MCF 10A (cell line): ENCODE measurements around the gene CSMD2. TPM values are rescaled to one million over a fixed set of nuclear protein-coding genes. Genes with fewer than 3 reads are reported as not detected.

Source experiments
- BruUV-seq: library from RNA; stranded (reverse); fragments of 400-500 nt; replicated peaks from 2 replicates; lab custom pipeline; 2021; lab: Mats Ljungman, UMichigan
- CTCF ChIA-PET: fragments of 300-600 bp; sonication (Branson Sonifier 250); formaldehyde crosslinking; extraction: SDS; loops from one replicate; lab custom pipeline; 2021; ENCODE audit warnings: antibody characterized with exemption, inconsistent platforms; lab: Yijun Ruan, JAX
- POLR2A ChIA-PET: fragments of 300-600, 350-650 bp; sonication (Branson Sonifier 250); formaldehyde crosslinking; extraction: SDS; loops from one replicate; lab custom pipeline; 2020; ENCODE audit warnings: antibody characterized with exemption, inconsistent platforms; lab: Yijun Ruan, JAX
- DNase-seq: peaks from one replicate; pipeline ENCODE4 v3.0.0-alpha.2; 2018; ENCODE audit not compliant: unreplicated experiment
- H3K27ac Mint-ChIP-seq: one replicate; pipeline ENCODE4 v1.8.0; 2022; ENCODE audit warnings: mild to moderate bottlenecking, low read depth, mixed read lengths; ENCODE audit not compliant: unreplicated experiment
- H3K27me3 Mint-ChIP-seq: one replicate; pipeline ENCODE4 v1.8.0; 2022; ENCODE audit warnings: mixed read lengths; ENCODE audit not compliant: insufficient read depth, unreplicated experiment
- H3K36me3 Mint-ChIP-seq: one replicate; pipeline ENCODE4 v1.8.0; 2022; ENCODE audit warnings: mild to moderate bottlenecking, moderate library complexity, mixed read lengths; ENCODE audit not compliant: insufficient read depth, unreplicated experiment
- H3K4me1 Mint-ChIP-seq: one replicate; pipeline ENCODE4 v1.8.0; 2022; ENCODE audit warnings: mixed read lengths; ENCODE audit not compliant: insufficient read depth, unreplicated experiment
- H3K4me3 Mint-ChIP-seq: one replicate; pipeline ENCODE4 v1.8.0; 2022; ENCODE audit warnings: mild to moderate bottlenecking, moderate library complexity, mixed read lengths; ENCODE audit not compliant: unreplicated experiment
- H3K9me3 Mint-ChIP-seq: one replicate; pipeline ENCODE4 v1.8.0; 2022; ENCODE audit warnings: mixed read lengths; ENCODE audit not compliant: unreplicated experiment
- intact Hi-C: fragments of 100-400 bp; cut with micrococcal nuclease; formaldehyde crosslinking; loops from 2 replicates; pipeline ENCODE4 v1.14.1; 2022
- total RNA-seq: library from RNA; stranded (reverse); gene quantifications from 2 replicates; pipeline ENCODE4 v1.2.3, GENCODE V29; 2022
- TF ChIP-seq, protein P1 (sequence below): fragments of 200-600 bp; IDR thresholded peaks from one replicate; pipeline ENCODE4 v1.8.0; 2022; ENCODE audit warnings: antibody characterized with exemption, mild to moderate bottlenecking; ENCODE audit not compliant: unreplicated experiment

Gene CSMD2
- total RNA-seq, 1 experiment from 2014 or later = not detected

DNA sequence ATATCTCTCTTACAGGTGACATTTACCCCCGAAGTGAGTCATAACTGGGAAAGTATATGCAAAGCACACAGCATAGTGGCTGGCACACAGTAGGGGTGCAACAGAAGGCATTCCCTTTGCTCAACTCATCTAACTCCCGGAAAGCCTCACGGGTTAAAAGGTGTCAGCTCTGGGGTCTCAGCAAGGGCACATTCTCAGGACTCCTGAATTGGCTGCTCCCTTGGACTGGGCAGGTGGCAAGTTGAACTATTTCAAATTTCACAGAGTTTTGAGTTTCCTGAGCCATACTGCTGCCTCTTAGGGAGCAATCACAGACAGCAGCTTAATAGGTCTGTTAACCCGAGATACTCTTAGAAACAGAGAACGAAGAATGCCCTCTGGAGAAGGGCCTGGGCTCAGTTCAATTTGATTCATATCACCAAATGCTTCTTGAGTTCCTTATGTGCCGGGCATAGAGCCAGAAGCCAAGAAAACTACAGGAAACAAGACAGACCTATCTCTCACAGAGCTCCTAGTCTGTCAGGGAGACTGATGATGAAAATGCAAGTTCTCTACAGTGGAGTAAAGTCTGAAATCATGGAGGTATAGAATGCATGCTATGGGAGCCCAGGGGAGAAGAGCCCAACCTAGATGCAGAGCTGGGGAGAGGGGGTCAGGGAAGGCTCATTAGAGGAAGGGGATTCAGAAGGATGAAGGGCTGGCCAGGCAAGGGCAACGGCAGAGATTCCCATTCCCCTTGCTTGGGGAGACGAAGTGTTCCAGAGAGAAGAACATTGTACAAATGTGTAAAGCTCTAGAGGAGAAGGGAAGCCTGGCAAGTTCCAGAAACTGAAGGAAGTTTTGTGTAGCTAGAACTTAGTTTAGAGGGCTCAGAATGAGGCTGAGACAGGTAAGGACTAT is 445.0 kb downstream of the CSMD2 start:
- no peaks in the 10 kb centered on the region for H3K4me1 Mint-ChIP-seq
- ChIA-PET CTCF (no interaction called here), POLR2A (no interaction called here)
- intact Hi-C loops = no loop called here
- H3K9me3 Mint-ChIP-seq = peaks cover 14% of the 10 kb centered on the region
- no peaks in the 10 kb centered on the region for H3K27me3 Mint-ChIP-seq
- no peak for DNase-seq
- H3K4me3 Mint-ChIP-seq = no peak overlapping the region
- no peaks in the 10 kb centered on the region for H3K36me3 Mint-ChIP-seq
- TF ChIP-seq, protein P1, sequence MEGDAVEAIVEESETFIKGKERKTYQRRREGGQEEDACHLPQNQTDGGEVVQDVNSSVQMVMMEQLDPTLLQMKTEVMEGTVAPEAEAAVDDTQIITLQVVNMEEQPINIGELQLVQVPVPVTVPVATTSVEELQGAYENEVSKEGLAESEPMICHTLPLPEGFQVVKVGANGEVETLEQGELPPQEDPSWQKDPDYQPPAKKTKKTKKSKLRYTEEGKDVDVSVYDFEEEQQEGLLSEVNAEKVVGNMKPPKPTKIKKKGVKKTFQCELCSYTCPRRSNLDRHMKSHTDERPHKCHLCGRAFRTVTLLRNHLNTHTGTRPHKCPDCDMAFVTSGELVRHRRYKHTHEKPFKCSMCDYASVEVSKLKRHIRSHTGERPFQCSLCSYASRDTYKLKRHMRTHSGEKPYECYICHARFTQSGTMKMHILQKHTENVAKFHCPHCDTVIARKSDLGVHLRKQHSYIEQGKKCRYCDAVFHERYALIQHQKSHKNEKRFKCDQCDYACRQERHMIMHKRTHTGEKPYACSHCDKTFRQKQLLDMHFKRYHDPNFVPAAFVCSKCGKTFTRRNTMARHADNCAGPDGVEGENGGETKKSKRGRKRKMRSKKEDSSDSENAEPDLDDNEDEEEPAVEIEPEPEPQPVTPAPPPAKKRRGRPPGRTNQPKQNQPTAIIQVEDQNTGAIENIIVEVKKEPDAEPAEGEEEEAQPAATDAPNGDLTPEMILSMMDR = no peak
- H3K27ac Mint-ChIP-seq = no peak overlapping the region
- no TSS peak for BruUV-seq

DNA sequence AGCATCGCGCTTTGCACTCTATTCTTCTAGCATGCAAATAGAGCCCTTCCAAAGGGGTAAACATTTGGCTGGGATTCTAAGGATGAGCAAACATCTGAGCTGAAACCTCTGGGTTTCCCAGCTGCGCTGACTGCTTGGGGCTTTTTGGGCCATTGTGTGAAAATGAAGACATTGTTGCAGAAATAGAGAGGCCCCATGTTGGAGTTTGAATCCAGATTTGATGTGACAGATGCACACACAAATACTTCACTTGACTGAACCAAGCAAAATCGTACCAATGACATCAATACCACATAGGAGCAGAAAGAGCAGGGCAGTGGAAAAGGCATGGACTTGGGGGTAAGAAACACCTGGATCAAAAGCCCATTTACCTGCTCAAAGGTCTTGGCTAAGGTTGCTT is 445.7 kb downstream of the CSMD2 start:
- Mint-ChIP-seq H3K27me3 (no peaks in the 10 kb centered on the region), H3K27ac (no peak overlapping the region), H3K4me1 (no peaks in the 10 kb centered on the region), H3K4me3 (no peak overlapping the region), H3K36me3 (no peaks in the 10 kb centered on the region), H3K9me3 (peaks cover 8% of the 10 kb centered on the region)
- DNase-seq = no peak
- CTCF ChIA-PET = no interaction called here
- intact Hi-C loops = no loop called here
- POLR2A ChIA-PET = no interaction called here
- TF ChIP-seq, protein P1 = no peak
- BruUV-seq = no TSS peak

DNA sequence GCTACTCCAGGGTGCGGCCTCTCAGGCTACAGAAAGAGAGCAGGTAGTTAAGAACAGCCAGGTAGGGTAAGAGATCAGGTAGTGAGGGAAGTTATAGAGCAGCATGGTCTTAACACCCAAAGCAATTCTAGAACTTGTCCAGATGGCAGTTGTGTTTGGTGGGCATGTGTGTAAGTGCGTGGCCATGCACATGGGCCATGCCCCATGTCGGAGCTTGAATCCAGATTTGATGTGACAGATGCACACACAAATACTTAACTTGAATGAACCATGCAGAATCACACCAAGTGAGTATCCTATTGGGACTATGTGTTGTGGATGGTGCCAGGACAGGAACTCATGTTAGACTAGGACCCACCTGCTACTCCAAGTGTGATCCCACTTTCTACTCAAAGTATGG is 446.8 kb downstream of the CSMD2 start:
- no peak for DNase-seq
- no peaks in the 10 kb centered on the region for H3K27me3 Mint-ChIP-seq
- TF ChIP-seq, protein P1 = no peak
- H3K9me3 Mint-ChIP-seq = peaks cover 1% of the 10 kb centered on the region
- H3K4me3 Mint-ChIP-seq = no peak overlapping the region
- POLR2A ChIA-PET = no interaction called here
- H3K4me1 Mint-ChIP-seq = no peaks in the 10 kb centered on the region
- intact Hi-C loops = no loop called here
- CTCF ChIA-PET = interaction anchor here (0.6 kb wide), 2 partner anchors 12 to 85 kb away, joined by 4 to 7 read pairs; no protein-coding TSS in a partner anchor
- no peak overlapping the region for H3K27ac Mint-ChIP-seq
- BruUV-seq = no TSS peak
- no peaks in the 10 kb centered on the region for H3K36me3 Mint-ChIP-seq

DNA sequence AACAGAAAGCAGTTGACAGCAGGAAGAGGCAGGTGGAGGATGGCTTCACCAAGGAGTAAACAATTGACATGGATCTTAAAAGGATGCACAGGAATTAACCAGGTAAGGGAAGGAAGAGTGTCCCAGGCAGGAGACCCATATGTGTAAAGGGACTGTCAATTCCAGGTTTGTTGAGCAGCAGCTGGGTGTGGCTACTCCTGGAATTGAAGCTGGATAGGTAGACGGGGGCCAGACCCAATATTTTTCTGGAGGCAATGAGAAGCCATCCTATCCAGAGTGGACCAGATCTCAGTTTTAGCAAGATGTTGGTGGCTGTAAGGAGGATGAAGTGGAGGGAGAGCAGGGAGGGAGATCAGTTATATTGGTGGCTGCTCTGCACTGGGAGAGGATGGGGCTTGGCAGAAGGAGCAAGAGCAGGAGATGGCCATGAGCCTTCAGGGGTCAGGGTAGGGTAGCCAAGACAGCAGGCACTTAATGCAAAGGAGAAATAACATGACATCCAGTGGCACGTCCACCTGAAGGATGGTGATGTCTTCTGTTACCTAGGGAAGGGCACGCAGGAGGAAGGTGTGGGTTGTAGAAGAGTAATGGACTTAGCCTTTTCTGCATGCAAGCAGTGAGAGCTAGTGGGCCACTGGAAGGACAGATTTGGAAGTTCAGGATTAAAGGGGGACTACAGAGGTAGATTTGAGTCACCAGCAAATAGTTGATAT is 447.9 kb downstream of the CSMD2 start:
- no peak for DNase-seq
- no peaks in the 10 kb centered on the region for H3K4me1 Mint-ChIP-seq
- CTCF ChIA-PET = no interaction called here
- no TSS peak for BruUV-seq
- intact Hi-C loops = no loop called here
- POLR2A ChIA-PET = no interaction called here
- H3K4me3 Mint-ChIP-seq = no peak overlapping the region
- TF ChIP-seq, protein P1 = no peak
- H3K27me3 Mint-ChIP-seq = no peaks in the 10 kb centered on the region
- H3K9me3 Mint-ChIP-seq = no peaks in the 10 kb centered on the region
- no peak overlapping the region for H3K27ac Mint-ChIP-seq
- no peaks in the 10 kb centered on the region for H3K36me3 Mint-ChIP-seq
